IMR-90 (cell line): ENCODE measurements around the gene ZNF341. TPM values are rescaled to one million over a fixed set of nuclear protein-coding genes. Genes with fewer than 3 reads are reported as not detected.

Experiments used
- BHLHE40 ChIP-seq: fragments of 150-350 bp; IDR thresholded peaks from 2 replicates; pipeline ENCODE4 v1.6.1; 2016; ENCODE audit warnings: mild to moderate bottlenecking, low read depth, low read length
- FOS ChIP-seq: fragments of 150-350 bp; IDR thresholded peaks from 2 replicates; pipeline ENCODE4 v1.6.1; 2016; ENCODE audit warnings: low read depth, low read length
- MXI1 ChIP-seq: IDR thresholded peaks from 2 replicates; pipeline ENCODE4 v1.6.1; 2012; ENCODE audit warnings: low read depth, mild to moderate bottlenecking, low read length, moderate library complexity, borderline replicate concordance
- POLR2A ChIP-seq: IDR thresholded peaks from 2 replicates; pipeline ENCODE4 v1.6.1; 2012; ENCODE audit warnings: mild to moderate bottlenecking, low read depth, low read length
- RCOR1 ChIP-seq: IDR thresholded peaks from 2 replicates; pipeline ENCODE4 v1.6.1; 2012; ENCODE audit warnings: mild to moderate bottlenecking, low read length, improper control_type of control experiment; ENCODE audit not compliant: insufficient replicate concordance
- USF2 ChIP-seq: fragments of 150-350 bp; IDR thresholded peaks from 2 replicates; pipeline ENCODE4 v1.6.1; 2017; ENCODE audit warnings: mild to moderate bottlenecking, antibody characterized with exemption, low read length, low read depth
- polyA plus RNA-seq, 3 experiments: library from polyadenylated mRNA; depleted of rRNA; stranded (reverse); fragments of >200 nt; gene quantifications; 2 replicates each; pipeline ENCODE4 v1.2.3, GENCODE V29; 2012; ENCODE audit warnings: low replicate concordance in 1 of 3
- total RNA-seq: library from RNA; depleted of rRNA; stranded (reverse); fragments of >200 nt; gene quantifications from 2 replicates; pipeline ENCODE4 v1.2.3, GENCODE V29; 2012

The ZNF341 gene
- total and polyA plus RNA-seq, 2 of the 4 experiments (the other 2 are of a cell fraction) = 1.1 to 3.4 TPM

GRCh38 chr20:33812908-33813462 is 81.2 kb downstream of the ZNF341 start (continued):
- TF ChIP-seq RCOR1 (no peak), USF2 (no peak), FOS (no peak), POLR2A (no peak), MXI1 (no peak), BHLHE40 (no peak)
